ENCODE measurements around the gene SCGN.

Gene SCGN

GRCh38 chr6:25623879-25624278, 28.1 kb upstream of the SCGN start:
- TF ChIP-seq ZNF8 (CRISPR knock-in tag; IDR thresholded peaks at IDR 0.05) = no peak
- ATAC-seq = no peak

GRCh38 chr6:25627001-25627400, 25.0 kb upstream of the SCGN start:
- ATAC-seq = no peak
- no peak for TF ChIP-seq CSDC2 (CRISPR knock-in tag; IDR thresholded peaks at IDR 0.05)
- no peak for TF ChIP-seq ZFP30 (CRISPR knock-in tag; IDR thresholded peaks at IDR 0.05)
- no peak for TF ChIP-seq BACH2 (CRISPR knock-in tag; IDR thresholded peaks at IDR 0.05; ENCODE audit: borderline replicate concordance)

- no peak for TF ChIP-seq OSR1 (CRISPR knock-in tag; IDR thresholded peaks at IDR 0.05)
- no peak for TF ChIP-seq CSRNP3 (CRISPR knock-in tag; IDR thresholded peaks at IDR 0.05)
- no peak for TF ChIP-seq ZFP30 (CRISPR knock-in tag; IDR thresholded peaks at IDR 0.05)
- TF ChIP-seq GLIS3 (CRISPR knock-in tag; IDR thresholded peaks at IDR 0.05) = no peak
- ATAC-seq = no peak
These were observed 23.4 kb upstream of the SCGN start for GRCh38 chr6:25628471-25629197.

- TF ChIP-seq ZFP30 (CRISPR knock-in tag; IDR thresholded peaks at IDR 0.05) = no peak
- TF ChIP-seq RARB (CRISPR knock-in tag; IDR thresholded peaks at IDR 0.05) = no peak
- no peak for TF ChIP-seq ESRRG (CRISPR knock-in tag; IDR thresholded peaks at IDR 0.05)
- no peak for TF ChIP-seq CREB5 (CRISPR knock-in tag; IDR thresholded peaks at IDR 0.05; ENCODE audit: low read depth)
- no peak for TF ChIP-seq POU6F1 (CRISPR knock-in tag; IDR thresholded peaks at IDR 0.05; ENCODE audit: borderline replicate concordance, low read depth)
- no peak for TF ChIP-seq CSRNP3 (CRISPR knock-in tag; IDR thresholded peaks at IDR 0.05)
- TF ChIP-seq ZNF8 (CRISPR knock-in tag; IDR thresholded peaks at IDR 0.05) = no peak
- TF ChIP-seq SNAI2 (CRISPR knock-in tag; IDR thresholded peaks at IDR 0.05) = no peak
- no peak for TF ChIP-seq OSR1 (CRISPR knock-in tag; IDR thresholded peaks at IDR 0.05)
- no peak for TF ChIP-seq TOX (CRISPR knock-in tag; IDR thresholded peaks at IDR 0.05; ENCODE audit: borderline replicate concordance)
- TF ChIP-seq ISL1 (CRISPR knock-in tag; IDR thresholded peaks at IDR 0.05) = no peak
- TF ChIP-seq GLIS3 (CRISPR knock-in tag; IDR thresholded peaks at IDR 0.05) = no peak
- no peak for TF ChIP-seq TSHZ2 (CRISPR knock-in tag; IDR thresholded peaks at IDR 0.05)
- TF ChIP-seq ZNF70 (CRISPR knock-in tag; IDR thresholded peaks at IDR 0.05) = no peak
- TF ChIP-seq BACH2 (CRISPR knock-in tag; IDR thresholded peaks at IDR 0.05; ENCODE audit: borderline replicate concordance) = no peak
- TF ChIP-seq ZNF565 (CRISPR knock-in tag; conservative IDR thresholded peaks at IDR 0.05; ENCODE audit: low read depth) = no peak
- no peak for TF ChIP-seq TCF4 (CRISPR knock-in tag; IDR thresholded peaks at IDR 0.05; ENCODE audit: borderline replicate concordance)
- no peak for TF ChIP-seq CSDC2 (CRISPR knock-in tag; IDR thresholded peaks at IDR 0.05)
- TF ChIP-seq ARNTL (CRISPR knock-in tag; IDR thresholded peaks at IDR 0.05; ENCODE audit: borderline replicate concordance, low read depth) = no peak
- no peak for TF ChIP-seq PPARA (CRISPR knock-in tag; IDR thresholded peaks at IDR 0.05; ENCODE audit: borderline replicate concordance)
- ATAC-seq = no peak
These were observed 22.8 kb upstream of the SCGN start for GRCh38 chr6:25629198-25629576.

Data from SK-N-SH treated with all-trans-retinoic acid at 6 μM for 48 hours (cell line).